HEK293 (cell line): Measurements from ENCODE around the gene CHRNA4.

ENCODE experiments used
- BCL11A ChIP-seq: fragments of 450-650 bp; formaldehyde crosslinking; IDR thresholded peaks from 2 replicates; pipeline ENCODE4 v1.5.1; 2016; ENCODE audit warnings: low read depth, missing biosample characterization, missing genetic modification characterization
- CTCF ChIP-seq: fragments of 450-650 bp; formaldehyde crosslinking; IDR thresholded peaks from 2 replicates; pipeline ENCODE4 v1.5.1; 2016; ENCODE audit warnings: missing biosample characterization, missing genetic modification characterization
- SP3 ChIP-seq: fragments of 450-650 bp; formaldehyde crosslinking; IDR thresholded peaks from 2 replicates; pipeline ENCODE4 v1.5.1; 2016; ENCODE audit warnings: missing biosample characterization, missing genetic modification characterization
- TCF7L2 ChIP-seq: IDR thresholded peaks from 2 replicates; pipeline ENCODE4 v1.6.1; 2011; ENCODE audit warnings: low read depth, mild to moderate bottlenecking, inconsistent platforms, low read length, moderate library complexity, borderline replicate concordance
- ZFP37 ChIP-seq: fragments of 450-650 bp; formaldehyde crosslinking; IDR thresholded peaks from 2 replicates; pipeline ENCODE4 v1.5.1; 2016; ENCODE audit warnings: missing biosample characterization, missing genetic modification characterization
- ZNF121 ChIP-seq: fragments of 450-650 bp; formaldehyde crosslinking; IDR thresholded peaks from 2 replicates; pipeline ENCODE4 v1.5.1; 2016; ENCODE audit warnings: missing biosample characterization, missing genetic modification characterization
- ZNF133 ChIP-seq: fragments of 450-650 bp; formaldehyde crosslinking; IDR thresholded peaks from 2 replicates; pipeline ENCODE4 v1.5.1; 2016; ENCODE audit warnings: missing biosample characterization, missing genetic modification characterization
- ZNF214 ChIP-seq: fragments of 450-650 bp; formaldehyde crosslinking; IDR thresholded peaks from 2 replicates; pipeline ENCODE4 v1.5.1; 2017; ENCODE audit warnings: missing biosample characterization, mild to moderate bottlenecking, missing genetic modification characterization, borderline replicate concordance
- ZNF560 ChIP-seq: fragments of 450-650 bp; formaldehyde crosslinking; IDR thresholded peaks from 2 replicates; pipeline ENCODE4 v1.5.1; 2017; ENCODE audit warnings: missing biosample characterization, missing genetic modification characterization, borderline replicate concordance
- ZNF785 ChIP-seq: fragments of 450-650 bp; formaldehyde crosslinking; IDR thresholded peaks from 2 replicates; pipeline ENCODE4 v1.5.1; 2016; ENCODE audit warnings: missing biosample characterization, missing genetic modification characterization

- TF ChIP-seq BCL11A (tag by site-specific recombination) (no peak), CTCF (tag by site-specific recombination) (no peak), ZNF785 (tag by site-specific recombination) (no peak), ZFP37 (tag by site-specific recombination) (no peak), ZNF133 (no peak), SP3 (tag by site-specific recombination) (no peak), ZNF214 (tag by site-specific recombination) (no peak), ZNF121 (no peak), ZNF560 (tag by site-specific recombination) (no peak), TCF7L2 (no peak)
Observed at GRCh38 chr20:63380346-63380870, 19.3 kb upstream of the CHRNA4 start.
